GM19328 (cell line): ENCODE results near the gene LIFR.
"Not testable (repeated sequence)": the region's sequence is repeated elsewhere in the genome, so short reads cannot be mapped to it uniquely, and the experiment has no call there.

Experiments
- ATAC-seq: cut with Tn5 transposase; IDR thresholded peaks from one replicate; pipeline ENCODE4 v1.9.1; 2021; ENCODE audit warnings: mild to moderate bottlenecking, moderate library complexity; ENCODE audit not compliant: unreplicated experiment

Gene LIFR

GRCh38 chr5:38582975-38583319 is 26.5 kb upstream of the LIFR start:
- ATAC-seq: no peak

GRCh38 chr5:38582293-38582974 is 26.0 kb upstream of the LIFR start:
- ATAC-seq: no peak

- ATAC-seq: no peak
These were observed 25.2 kb upstream of the LIFR start for GRCh38 chr5:38581597-38581996.

- ATAC-seq: no peak
These were observed 22.7 kb upstream of the LIFR start for GRCh38 chr5:38579105-38579504.

- no peak for ATAC-seq
These were observed 20.7 kb upstream of the LIFR start for GRCh38 chr5:38576961-38577684.

GRCh38 chr5:38576442-38576841 is 20.0 kb upstream of the LIFR start:
- ATAC-seq: no peak

- no peak for ATAC-seq
These were observed 19.0 kb upstream of the LIFR start for GRCh38 chr5:38575476-38575875.

- no peak for ATAC-seq
These were observed 17.6 kb upstream of the LIFR start for GRCh38 chr5:38574009-38574408.

GRCh38 chr5:38573521-38573920 is 17.1 kb upstream of the LIFR start:
- no peak for ATAC-seq

- no peak for ATAC-seq
These were observed 12.7 kb upstream of the LIFR start for GRCh38 chr5:38569180-38569579.

- ATAC-seq: not testable (repeated sequence)
These were observed 10.9 kb upstream of the LIFR start for GRCh38 chr5:38567306-38567705.

- ATAC-seq: no peak
These were observed 7.2 kb upstream of the LIFR start for GRCh38 chr5:38563624-38564023.

- no peak for ATAC-seq
These were observed 6.2 kb upstream of the LIFR start for GRCh38 chr5:38562444-38563210.

- no peak for ATAC-seq
These were observed 3.0 kb upstream of the LIFR start for GRCh38 chr5:38559428-38559827.

GRCh38 chr5:38557792-38558191 is 1.3 kb upstream of the LIFR start:
- no peak for ATAC-seq

GRCh38 chr5:38557308-38557710 is 863 bp upstream of the LIFR start:
- ATAC-seq: no peak

GRCh38 chr5:38556088-38556598 is 303 bp downstream of the LIFR start:
- peak; percentile 5 for ATAC-seq

- ATAC-seq: no peak
These were observed 925 bp downstream of the LIFR start for GRCh38 chr5:38555354-38556087.

- ATAC-seq: no peak
These were observed 1.6 kb downstream of the LIFR start for GRCh38 chr5:38554861-38555260.

- no peak for ATAC-seq
These were observed 2.0 kb downstream of the LIFR start for GRCh38 chr5:38554403-38554802.

- no peak for ATAC-seq
These were observed 3.4 kb downstream of the LIFR start for GRCh38 chr5:38553001-38553521.
